Glomerular visceral epithelial cell (primary cell): Measurements from ENCODE around the gene RTBDN.
"Not testable (repeated sequence)": the region's sequence is repeated elsewhere in the genome, so short reads cannot be mapped to it uniquely, and the experiment has no call there.

Experiments
- DNase-seq: peaks from one replicate; pipeline ENCODE4 v3.0.0-alpha.2; 2016; ENCODE audit errors: extremely low spot score

RTBDN gene

GRCh38 chr19:12825254-12826131, 8.9 kb downstream of the RTBDN start:
- DNase-seq: no peak

- DNase-seq: no peak
Measured at GRCh38 chr19:12821761-12822160, 12.6 kb downstream of the RTBDN start.

- DNase-seq: not testable (repeated sequence)
Measured at GRCh38 chr19:12817810-12818209, 16.6 kb downstream of the RTBDN start.

- DNase-seq: not testable (repeated sequence)
Measured at GRCh38 chr19:12817188-12817587, 17.2 kb downstream of the RTBDN start.

- no peak for DNase-seq
Measured at GRCh38 chr19:12815088-12815487, 19.3 kb downstream of the RTBDN start.

- DNase-seq: peak; percentile 90
Measured at GRCh38 chr19:12806242-12807081, 27.9 kb downstream of the RTBDN start, which contains the start of gene RNASEH2A. Gene RNASEH2A, plus strand, starts transcription at chr19:12806584. Its CDS starts 90 bp downstream, at chr19:12806674.

GRCh38 chr19:12804051-12804450, 30.3 kb downstream of the RTBDN start:
- no peak for DNase-seq

- no peak for DNase-seq
Measured at GRCh38 chr19:12802267-12803106, 31.9 kb downstream of the RTBDN start.

- peak; percentile 76 for DNase-seq
Measured at GRCh38 chr19:12801466-12802266, 32.7 kb downstream of the RTBDN start, which contains the start of the genes PRDX2 and THSD8. Gene PRDX2, minus strand, starts transcription at chr19:12801800. Its CDS starts 539 bp downstream, at chr19:12801261. Gene THSD8, plus strand, starts transcription at chr19:12802069. Its CDS starts 3 bp downstream, at chr19:12802072.

GRCh38 chr19:12800923-12801465, 33.4 kb downstream of the RTBDN start:
- no peak for DNase-seq

GRCh38 chr19:12800466-12800770, 34.0 kb downstream of the RTBDN start:
- DNase-seq: no peak

- no peak for DNase-seq
Measured at GRCh38 chr19:12799742-12800465, 34.5 kb downstream of the RTBDN start.

- DNase-seq: not testable (repeated sequence)
Measured at GRCh38 chr19:12797607-12798006, 36.8 kb downstream of the RTBDN start.

GRCh38 chr19:12797141-12797587, 37.2 kb downstream of the RTBDN start:
- no peak for DNase-seq

- peak; percentile 81 for DNase-seq
Measured at GRCh38 chr19:12796146-12797071, 38.0 kb downstream of the RTBDN start.

- no peak for DNase-seq
Measured at GRCh38 chr19:12794971-12795381, 39.4 kb downstream of the RTBDN start.

- no peak for DNase-seq
Measured at GRCh38 chr19:12794196-12794941, 40.0 kb downstream of the RTBDN start.
